ENCODE data around the gene IRX2.

The IRX2 gene

DNA sequence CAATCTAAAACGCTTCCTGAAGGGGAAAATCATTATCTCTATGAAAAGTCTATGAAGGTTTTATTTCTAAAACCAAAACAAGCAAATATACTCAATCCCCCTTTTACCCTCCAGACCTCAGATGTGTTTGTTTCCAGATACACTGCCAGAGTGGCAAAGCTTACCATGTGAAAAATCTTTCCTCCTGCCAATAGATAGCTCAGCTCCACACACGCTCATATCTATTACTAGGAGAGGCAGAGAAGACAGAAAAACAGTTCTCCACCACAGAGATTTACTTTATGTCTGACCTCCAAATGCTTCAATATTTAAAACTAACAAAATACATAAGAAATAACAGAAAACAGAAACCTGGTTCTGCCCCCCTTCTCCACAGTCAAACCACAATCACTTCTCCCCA, 7.0 kb downstream of the IRX2 start:
- Histone ChIP-seq H3K27me3 (ENCODE audit: control insufficient read depth, insufficient read depth, low read length) (no peaks in the 10 kb centered on the region), H3K4me2 (ENCODE audit: low read length) (no peak overlapping the region), H3K27ac (no peak overlapping the region), H3K4me3 (ENCODE audit: low read depth, low read length) (no peak overlapping the region), H3K36me3 (ENCODE audit: control insufficient read depth, insufficient read depth, low read length) (no peaks in the 10 kb centered on the region), H3K4me1 (no peaks in the 10 kb centered on the region), H2AFZ (no peak overlapping the region), H3K79me2 (no peaks in the 10 kb centered on the region), H3K9ac (no peak overlapping the region), H3K9me3 (ENCODE audit: control insufficient read depth, low read length) (no peaks in the 10 kb centered on the region)
- TF ChIP-seq, protein P1, sequence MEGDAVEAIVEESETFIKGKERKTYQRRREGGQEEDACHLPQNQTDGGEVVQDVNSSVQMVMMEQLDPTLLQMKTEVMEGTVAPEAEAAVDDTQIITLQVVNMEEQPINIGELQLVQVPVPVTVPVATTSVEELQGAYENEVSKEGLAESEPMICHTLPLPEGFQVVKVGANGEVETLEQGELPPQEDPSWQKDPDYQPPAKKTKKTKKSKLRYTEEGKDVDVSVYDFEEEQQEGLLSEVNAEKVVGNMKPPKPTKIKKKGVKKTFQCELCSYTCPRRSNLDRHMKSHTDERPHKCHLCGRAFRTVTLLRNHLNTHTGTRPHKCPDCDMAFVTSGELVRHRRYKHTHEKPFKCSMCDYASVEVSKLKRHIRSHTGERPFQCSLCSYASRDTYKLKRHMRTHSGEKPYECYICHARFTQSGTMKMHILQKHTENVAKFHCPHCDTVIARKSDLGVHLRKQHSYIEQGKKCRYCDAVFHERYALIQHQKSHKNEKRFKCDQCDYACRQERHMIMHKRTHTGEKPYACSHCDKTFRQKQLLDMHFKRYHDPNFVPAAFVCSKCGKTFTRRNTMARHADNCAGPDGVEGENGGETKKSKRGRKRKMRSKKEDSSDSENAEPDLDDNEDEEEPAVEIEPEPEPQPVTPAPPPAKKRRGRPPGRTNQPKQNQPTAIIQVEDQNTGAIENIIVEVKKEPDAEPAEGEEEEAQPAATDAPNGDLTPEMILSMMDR (IDR thresholded peaks at IDR 0.05): no peak

DNA sequence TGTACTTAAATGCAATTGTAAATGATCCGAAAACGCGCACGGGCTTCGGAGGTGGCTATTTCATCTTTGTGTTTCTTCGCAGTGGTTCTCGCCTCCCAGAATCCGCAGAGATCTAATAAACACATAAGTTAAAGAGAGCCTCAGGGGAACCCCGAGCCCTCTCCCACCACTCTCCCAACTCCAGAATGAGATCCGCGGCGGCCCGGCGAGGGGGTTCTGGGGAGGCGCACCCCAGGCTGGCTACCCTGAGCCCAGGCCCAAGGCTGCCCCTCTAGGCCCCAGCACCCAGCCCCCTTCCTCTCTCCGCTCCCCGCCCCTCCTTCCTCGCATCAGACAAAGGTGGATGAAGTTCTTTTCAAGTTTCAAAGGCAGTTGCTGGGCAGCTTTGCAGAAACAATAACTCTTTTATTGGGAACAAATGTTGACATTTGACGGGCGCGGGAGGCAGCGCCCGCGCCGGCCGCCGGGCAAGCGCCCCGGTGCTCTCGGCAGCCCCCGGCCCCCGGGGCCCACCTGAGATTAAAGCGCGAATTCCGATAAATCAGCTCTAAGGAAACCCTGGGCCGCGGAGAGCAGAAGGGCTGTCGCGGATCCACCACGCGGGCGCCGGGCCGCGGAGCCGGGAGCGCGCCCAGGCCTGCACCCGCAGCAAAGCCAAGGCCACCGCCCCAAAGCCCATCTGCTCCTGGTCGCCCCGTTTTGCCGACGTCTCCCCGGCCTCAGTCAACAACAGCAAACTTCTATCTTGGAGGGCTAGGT, 8.4 kb downstream of the IRX2 start:
- H3K27me3 ChIP-seq (ENCODE audit: control insufficient read depth, insufficient read depth, low read length): no peaks in the 10 kb centered on the region
- no peaks in the 10 kb centered on the region for H3K79me2 ChIP-seq
- no peaks in the 10 kb centered on the region for H3K9me3 ChIP-seq (ENCODE audit: control insufficient read depth, low read length)
- H3K4me3 ChIP-seq (ENCODE audit: low read depth, low read length): no peak overlapping the region
- H3K36me3 ChIP-seq (ENCODE audit: control insufficient read depth, insufficient read depth, low read length): no peaks in the 10 kb centered on the region
- TF ChIP-seq, protein P1 (IDR thresholded peaks at IDR 0.05): no peak
- H3K4me2 ChIP-seq (ENCODE audit: low read length): no peak overlapping the region
- no peaks in the 10 kb centered on the region for H3K4me1 ChIP-seq
- no peak overlapping the region for H3K9ac ChIP-seq
- no peak overlapping the region for H3K27ac ChIP-seq
- no peak overlapping the region for H2AFZ ChIP-seq

DNA sequence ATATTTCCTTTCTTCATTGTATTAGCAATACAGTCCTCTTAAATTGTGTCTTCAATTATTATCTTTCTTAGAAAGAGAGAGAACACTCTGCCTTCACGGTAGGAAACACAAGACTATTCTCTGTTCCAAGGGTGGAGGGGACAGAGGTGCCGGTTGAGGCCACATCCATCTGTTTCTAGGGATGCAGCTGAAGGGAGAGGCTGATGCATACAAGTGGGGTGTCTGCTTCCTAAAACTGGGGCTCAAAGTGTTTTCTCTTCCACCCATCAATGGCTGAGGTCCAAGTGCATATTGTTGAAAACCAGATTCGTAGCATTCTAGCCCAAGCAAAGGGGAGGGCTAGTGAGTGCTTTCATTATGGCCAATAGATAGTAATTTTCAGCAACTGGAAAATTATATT, 9.5 kb downstream of the IRX2 start:
- Histone ChIP-seq H3K27ac (no peak overlapping the region), H2AFZ (no peak overlapping the region), H3K9me3 (ENCODE audit: control insufficient read depth, low read length) (no peaks in the 10 kb centered on the region), H3K9ac (no peak overlapping the region), H3K79me2 (no peaks in the 10 kb centered on the region), H3K4me1 (no peaks in the 10 kb centered on the region), H3K36me3 (ENCODE audit: control insufficient read depth, insufficient read depth, low read length) (no peaks in the 10 kb centered on the region), H3K27me3 (ENCODE audit: control insufficient read depth, insufficient read depth, low read length) (no peaks in the 10 kb centered on the region), H3K4me2 (ENCODE audit: low read length) (no peak overlapping the region), H3K4me3 (ENCODE audit: low read depth, low read length) (no peak overlapping the region)
- TF ChIP-seq, protein P1 (IDR thresholded peaks at IDR 0.05): no peak

DNA sequence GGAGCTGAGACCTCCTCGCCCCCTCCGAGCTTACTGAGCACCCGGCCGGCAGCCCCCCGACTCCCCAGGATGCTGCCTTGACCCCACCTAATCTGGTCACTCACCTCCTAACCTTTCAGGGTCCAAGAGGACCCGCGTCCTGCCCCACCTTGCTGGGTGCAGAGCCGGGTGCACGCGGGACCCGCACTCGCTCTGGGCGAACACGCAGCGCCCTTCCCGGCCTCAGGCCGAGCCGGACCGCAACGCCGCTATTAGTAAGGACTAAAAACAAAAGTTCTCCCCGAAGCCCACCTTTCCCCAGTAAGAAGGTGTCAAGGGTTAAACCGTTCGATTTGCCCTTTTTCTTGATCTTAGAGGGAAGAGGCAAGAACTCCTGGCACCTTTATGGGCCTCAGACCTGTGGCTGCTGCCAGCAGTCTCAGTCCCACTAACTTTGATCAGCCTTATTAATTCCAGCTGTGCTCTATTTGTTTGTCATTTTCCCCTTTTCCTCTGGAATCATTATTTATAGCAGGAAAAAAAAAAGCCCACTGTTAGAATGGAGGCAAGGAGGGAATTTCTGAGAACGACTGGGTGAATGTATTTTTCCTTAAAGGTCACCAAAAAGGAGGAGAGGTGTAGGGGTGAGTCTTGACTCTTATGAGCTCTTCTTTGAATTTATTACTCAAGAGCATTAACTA, 10.5 kb downstream of the IRX2 start:
- no peaks in the 10 kb centered on the region for H3K36me3 ChIP-seq (ENCODE audit: control insufficient read depth, insufficient read depth, low read length)
- H3K4me3 ChIP-seq (ENCODE audit: low read depth, low read length): no peak overlapping the region
- TF ChIP-seq, protein P1 (IDR thresholded peaks at IDR 0.05): no peak
- no peak overlapping the region for H3K4me2 ChIP-seq (ENCODE audit: low read length)
- H3K27ac ChIP-seq: no peak overlapping the region
- no peak overlapping the region for H2AFZ ChIP-seq
- H3K9me3 ChIP-seq (ENCODE audit: control insufficient read depth, low read length): no peaks in the 10 kb centered on the region
- H3K9ac ChIP-seq: no peak overlapping the region
- no peaks in the 10 kb centered on the region for H3K79me2 ChIP-seq
- H3K27me3 ChIP-seq (ENCODE audit: control insufficient read depth, insufficient read depth, low read length): no peaks in the 10 kb centered on the region
- H3K4me1 ChIP-seq: no peaks in the 10 kb centered on the region

All from parathyroid adenoma (tissue), 2 donors.